IMR-90 (cell line): Measurements from ENCODE around the gene TSPAN16. TPM values are rescaled to one million over a fixed set of nuclear protein-coding genes. Genes with fewer than 3 reads are reported as not detected.

ENCODE experiments used
- ATAC-seq: fragments of 200-7000 bp; cut with Tn5 transposase; 2 replicates; pipeline ENCODE4 v1.9.1; 2020; ENCODE audit warnings: low read depth, mild to moderate bottlenecking, moderate library complexity
- BruUV-seq: library from RNA; stranded (reverse); fragments of 400-500 nt; replicated peaks from 2 replicates; lab custom pipeline; 2021; lab: Mats Ljungman, UMichigan
- CTCF ChIA-PET: fragments of 300-600 bp; formaldehyde crosslinking; extraction: SDS; loops from one replicate; lab custom pipeline; 2021; ENCODE audit warnings: antibody characterized with exemption; lab: Yijun Ruan, JAX
- POLR2A ChIA-PET: fragments of 300-600 bp; sonication (Branson Sonifier 250); formaldehyde crosslinking; loops from one replicate; lab custom pipeline; 2022; ENCODE audit warnings: antibody characterized with exemption; ENCODE audit not compliant: unreplicated experiment; lab: Charles Lee
- DNase-seq: peaks from one replicate; pipeline ENCODE4 v3.0.0; 2013
- H2AFZ ChIP-seq: replicated peaks from 2 replicates; pipeline ENCODE3; 2013; ENCODE audit warnings: low read length, mild to moderate bottlenecking; ENCODE audit not compliant: poor library complexity
- H2AK5ac ChIP-seq: 2 replicates; pipeline ENCODE4 v1.6.1; 2013; ENCODE audit warnings: low read depth, low read length, inconsistent platforms
- H2AK9ac ChIP-seq: replicated peaks from 2 replicates; pipeline ENCODE3; 2013; ENCODE audit warnings: mild to moderate bottlenecking, low read depth, low read length, moderate library complexity; ENCODE audit not compliant: poor library complexity
- H2BK120ac ChIP-seq: 2 replicates; pipeline ENCODE4 v1.6.1; 2013; ENCODE audit warnings: low read depth, low read length, inconsistent platforms
- H2BK15ac ChIP-seq: 3 replicates; pipeline ENCODE4 v1.6.1; 2013; ENCODE audit warnings: low read depth, low read length, inconsistent platforms
- H2BK20ac ChIP-seq: 2 replicates; pipeline ENCODE4 v1.6.1; 2013; ENCODE audit warnings: low read depth, mild to moderate bottlenecking, inconsistent platforms, low read length, moderate library complexity
- H2BK5ac ChIP-seq: 2 replicates; pipeline ENCODE4 v1.6.1; 2013; ENCODE audit warnings: mild to moderate bottlenecking, low read depth, low read length, inconsistent platforms; ENCODE audit not compliant: poor library complexity, severe bottlenecking
- H3K14ac ChIP-seq: replicated peaks from 2 replicates; pipeline ENCODE4 v1.6.1; 2013; ENCODE audit warnings: low read depth, low read length, inconsistent platforms
- H3K18ac ChIP-seq: 2 replicates; pipeline ENCODE4 v1.6.1; 2013; ENCODE audit warnings: low read depth, low read length, control low read depth
- H3K23ac ChIP-seq: 2 replicates; pipeline ENCODE4 v1.6.1; 2013; ENCODE audit warnings: low read depth, low read length, inconsistent platforms
- H3K27ac ChIP-seq: 2 replicates; pipeline ENCODE4 v1.5.1; 2013; ENCODE audit warnings: mild to moderate bottlenecking, control low read depth, low read length; ENCODE audit not compliant: insufficient read depth
- H3K27me3 ChIP-seq: 2 replicates; pipeline ENCODE4 v1.6.1; 2013; ENCODE audit warnings: low read length; ENCODE audit not compliant: control insufficient read depth, insufficient read depth
- H3K36me3 ChIP-seq: 2 replicates; pipeline ENCODE4 v1.6.1; 2013; ENCODE audit warnings: low read length, mixed read lengths; ENCODE audit not compliant: control insufficient read depth, insufficient read depth
- H3K4ac ChIP-seq: 2 replicates; pipeline ENCODE4 v1.6.1; 2013; ENCODE audit warnings: low read depth, low read length, inconsistent platforms
- H3K4me1 ChIP-seq: 2 replicates; pipeline ENCODE4 v1.6.1; 2013; ENCODE audit warnings: low read length, mixed read lengths; ENCODE audit not compliant: control insufficient read depth, insufficient read depth
- H3K4me2 ChIP-seq: 2 replicates; pipeline ENCODE4 v1.6.1; 2013; ENCODE audit warnings: low read depth, mild to moderate bottlenecking, control low read depth, low read length, moderate library complexity
- H3K4me3 ChIP-seq: 2 replicates; pipeline ENCODE4 v1.5.1; 2013; ENCODE audit warnings: low read depth, mild to moderate bottlenecking, control low read depth, low read length, moderate library complexity; ENCODE audit not compliant: insufficient read depth
- H3K56ac ChIP-seq: 2 replicates; pipeline ENCODE4 v1.6.1; 2013; ENCODE audit warnings: low read length, inconsistent platforms; ENCODE audit not compliant: insufficient read depth; ENCODE audit errors: extremely low read depth
- H3K79me1 ChIP-seq, 2 experiments: 2 replicates each; pipeline ENCODE4 v1.6.1; 2013; ENCODE audit warnings: low read length in 2 of 2, inconsistent platforms in 1 of 2, low read depth in 1 of 2
- H3K9ac ChIP-seq: 2 replicates; pipeline ENCODE4 v1.6.1; 2013; ENCODE audit warnings: low read depth, low read length, control low read depth
- H3K9me1 ChIP-seq: 2 replicates; pipeline ENCODE4 v1.6.1; 2013; ENCODE audit warnings: low read length, inconsistent platforms; ENCODE audit not compliant: insufficient read depth
- H3K9me3 ChIP-seq: 2 replicates; pipeline ENCODE4 v1.6.1; 2013; ENCODE audit warnings: low read length; ENCODE audit not compliant: control insufficient read depth, insufficient read depth
- H4K20me1 ChIP-seq: 2 replicates; pipeline ENCODE4 v1.6.1; 2013; ENCODE audit warnings: low read length, inconsistent platforms; ENCODE audit not compliant: insufficient read depth
- H4K5ac ChIP-seq: 2 replicates; pipeline ENCODE4 v1.6.1; 2013; ENCODE audit warnings: mild to moderate bottlenecking, low read depth, low read length, control low read depth
- H4K8ac ChIP-seq, 2 experiments: 2 replicates each; pipeline ENCODE4 v1.6.1; 2013; ENCODE audit warnings: low read depth in 2 of 2, low read length in 2 of 2, control low read depth in 1 of 2, inconsistent platforms in 1 of 2
- H4K91ac ChIP-seq: 2 replicates; pipeline ENCODE4 v1.6.1; 2013; ENCODE audit warnings: low read depth, low read length, inconsistent platforms; ENCODE audit not compliant: insufficient read depth
- BHLHE40 ChIP-seq: fragments of 150-350 bp; IDR thresholded peaks from 2 replicates; pipeline ENCODE4 v1.6.1; 2016; ENCODE audit warnings: mild to moderate bottlenecking, low read depth, low read length
- CEBPB ChIP-seq: IDR thresholded peaks from 2 replicates; pipeline ENCODE4 v1.6.1; 2012; ENCODE audit warnings: low read depth, low read length, improper control_type of control experiment
- CHD1 ChIP-seq: IDR thresholded peaks from 2 replicates; pipeline ENCODE4 v1.6.1; 2012; ENCODE audit warnings: low read depth, low read length, improper control_type of control experiment
- CTCF ChIP-seq: conservative IDR thresholded peaks from 2 replicates; pipeline ENCODE4 v1.5.1; 2012; ENCODE audit warnings: mild to moderate bottlenecking, low read depth, low read length, improper control_type of control experiment
- FOS ChIP-seq: fragments of 150-350 bp; IDR thresholded peaks from 2 replicates; pipeline ENCODE4 v1.6.1; 2016; ENCODE audit warnings: low read depth, low read length
- MAFK ChIP-seq: IDR thresholded peaks from 2 replicates; pipeline ENCODE4 v1.6.1; 2012; ENCODE audit warnings: low read depth, low read length, improper control_type of control experiment
- MAZ ChIP-seq: IDR thresholded peaks from 2 replicates; pipeline ENCODE4 v1.6.1; 2012; ENCODE audit warnings: low read depth, mild to moderate bottlenecking, low read length, improper control_type of control experiment, moderate library complexity, borderline replicate concordance
- MXI1 ChIP-seq: IDR thresholded peaks from 2 replicates; pipeline ENCODE4 v1.6.1; 2012; ENCODE audit warnings: low read depth, mild to moderate bottlenecking, low read length, moderate library complexity, borderline replicate concordance
- NFE2L2 ChIP-seq: fragments of 150-350 bp; IDR thresholded peaks from 2 replicates; pipeline ENCODE4 v1.6.1; 2016; ENCODE audit warnings: low read depth, mild to moderate bottlenecking, low read length
- POLR2A ChIP-seq: IDR thresholded peaks from 2 replicates; pipeline ENCODE4 v1.6.1; 2012; ENCODE audit warnings: mild to moderate bottlenecking, low read depth, low read length
- RAD21 ChIP-seq: IDR thresholded peaks from 2 replicates; pipeline ENCODE4 v1.6.1; 2012; ENCODE audit warnings: low read length, improper control_type of control experiment
- RCOR1 ChIP-seq: IDR thresholded peaks from 2 replicates; pipeline ENCODE4 v1.6.1; 2012; ENCODE audit warnings: mild to moderate bottlenecking, low read length, improper control_type of control experiment; ENCODE audit not compliant: insufficient replicate concordance
- SMC3 ChIP-seq: fragments of 150-350 bp; IDR thresholded peaks from 2 replicates; pipeline ENCODE4 v1.6.1; 2016; ENCODE audit warnings: low read depth, mild to moderate bottlenecking, antibody characterized with exemption, low read length, moderate library complexity
- USF2 ChIP-seq: fragments of 150-350 bp; IDR thresholded peaks from 2 replicates; pipeline ENCODE4 v1.6.1; 2017; ENCODE audit warnings: mild to moderate bottlenecking, antibody characterized with exemption, low read length, low read depth
- WGBS, 2 experiments: methylation state at CpG; one replicate each; pipeline versions ENCODE4 v1.1.5 to v1.1.7; 2013; ENCODE audit warnings: missing lambda C conversion rate in 2 of 2; ENCODE audit not compliant: insufficient read length in 1 of 2; ENCODE audit errors: extremely low coverage in 2 of 2; 5-methylcytosine and 5-hydroxymethylcytosine counted together
- dilution Hi-C: fragments of 300-500 bp; cut with HindIII; formaldehyde crosslinking; loops from one replicate; pipeline ENCODE4 v1.14.3; 2018; ENCODE audit warnings: low sequenced_read_pairs; ENCODE audit not compliant: unreplicated experiment
- in situ Hi-C: fragments of 300-500 bp; cut with MboI; formaldehyde crosslinking; loops from 3 replicates; pipeline ENCODE4 v1.14.3; 2019; ENCODE audit warnings: low sequenced_read_pairs, inconsistent platforms, mixed read lengths
- intact Hi-C: fragments of 100-400 bp; cut with micrococcal nuclease; formaldehyde crosslinking; loops from 2 replicates; pipeline ENCODE4 v1.10.0; 2022
- polyA plus RNA-seq, 3 experiments: library from polyadenylated mRNA; depleted of rRNA; stranded (reverse); fragments of >200 nt; gene quantifications; 2 replicates each; pipeline ENCODE4 v1.2.3, GENCODE V29; 2012; ENCODE audit warnings: low replicate concordance in 1 of 3
- total RNA-seq: library from RNA; depleted of rRNA; stranded (reverse); fragments of >200 nt; gene quantifications from 2 replicates; pipeline ENCODE4 v1.2.3, GENCODE V29; 2012

The TSPAN16 gene
- total and polyA plus RNA-seq, 2 of the 4 experiments (the other 2 are of a cell fraction): not detected

GRCh38 chr19:11346104-11346940, 50.4 kb downstream of the TSPAN16 start, which contains the start of the genes CCDC159 and TMEM205:
Gene CCDC159, plus strand, starts transcription at chr19:11346519. Its CDS starts 88 bp downstream, at chr19:11346607.
Gene TMEM205, minus strand, starts transcription at chr19:11346268. Its CDS starts 649 bp downstream, at chr19:11345619.
- H4K5ac ChIP-seq: peak within 1 kb of the TSS; percentile 59
- H3K27me3 ChIP-seq: no peaks in the 10 kb centered on the region
- 0 out of 2 replicates have a peak, but pooled peaks cover 1% of the 10 kb centered on the region for H3K36me3 ChIP-seq
- H4K20me1 ChIP-seq: peaks cover 9% of the 10 kb centered on the region; the same call in 1 of the 2 replicates
- H3K4ac ChIP-seq: peak within 1 kb of the TSS; percentile 94
- in situ Hi-C loops: no loop called here
- peak within 1 kb of the TSS; percentile 89 for H2AK5ac ChIP-seq
- H3K4me3 ChIP-seq: peak within 1 kb of the TSS; percentile 73
- 0% methylated on average over 11 of the region's 50 CpGs; no CpG with 5 or more reads in 1 of the 2 experiments for WGBS, 2 experiments
- peak within 1 kb of the TSS; percentile 93 for H3K14ac ChIP-seq
- H3K23ac ChIP-seq: peak within 1 kb of the TSS; percentile 83; the same call in 1 of the 2 replicates
- peaks cover 5% of the 10 kb centered on the region for H3K9me1 ChIP-seq
- intact Hi-C loops: loop anchor here (1.0 kb wide), 1 partner anchor 89 kb away; the partner anchor contains the start of genes ODAD3 and PRKCSH
- H2BK20ac ChIP-seq: peak within 1 kb of the TSS; percentile 73
- H2BK120ac ChIP-seq: peak within 1 kb of the TSS; percentile 83
- peak within 1 kb of the TSS; percentile 87 for H2AK9ac ChIP-seq
- H4K91ac ChIP-seq: peak within 1 kb of the TSS; percentile 87
- H3K18ac ChIP-seq: peak within 1 kb of the TSS; percentile 40
- H3K9ac ChIP-seq: peak within 1 kb of the TSS; percentile 83
- peaks cover 8% of the 10 kb centered on the region for H3K4me1 ChIP-seq
- TF ChIP-seq BHLHE40: no peak
- TF ChIP-seq NFE2L2: no peak; the same call in 1 of the 2 replicates
- 0 out of 2 replicates have a peak, but pooled peaks have one; percentile 29 for TF ChIP-seq USF2
- peak; percentile 84 for TF ChIP-seq RCOR1
- no peak for TF ChIP-seq CHD1
- peak; percentile 17; the same call in 1 of the 2 replicates for TF ChIP-seq RAD21
- peak; percentile 29; the same call in 1 of the 2 replicates for TF ChIP-seq MAZ
- no peak for TF ChIP-seq MAFK
- 0 out of 2 replicates have a peak, but pooled peaks have one; percentile 22 for TF ChIP-seq CTCF
- peak; percentile 96 for TF ChIP-seq CEBPB
- TF ChIP-seq FOS: peak; percentile 37; the same call in 1 of the 2 replicates
- 0 out of 2 replicates have a peak, but pooled peaks have one; percentile 9 for TF ChIP-seq MXI1
- TF ChIP-seq SMC3: no peak
- TF ChIP-seq POLR2A: peak; percentile 67
- peak within 1 kb of the TSS; percentile 97 for H2AFZ ChIP-seq
- H3K27ac ChIP-seq: peak within 1 kb of the TSS; percentile 80
- peak within 1 kb of the TSS; percentile 68 for H2BK5ac ChIP-seq
- H2BK15ac ChIP-seq: peak within 1 kb of the TSS; percentile 53
- CTCF ChIA-PET: interaction anchor here (0.5 to 1.3 kb wide), 2 partner anchors 37 to 45 kb away, joined by 4 to 5 read pairs; no protein-coding TSS in a partner anchor
- dilution Hi-C loops: no loop called here
- peak within 1 kb of the TSS; percentile 81 for H3K56ac ChIP-seq
- BruUV-seq: no TSS peak
- H4K8ac ChIP-seq: peak within 1 kb of the TSS; percentile 84 to 92
- POLR2A ChIA-PET: interaction anchor here (0.6 kb wide), 1 partner anchor 68 kb away, joined by 6 read pairs; no protein-coding TSS in a partner anchor
- peaks cover 8% of the 10 kb centered on the region; the same call in 1 of the 2 replicates for H3K9me3 ChIP-seq
- peak within 1 kb of the TSS; percentile 79 for H3K4me2 ChIP-seq
- ATAC-seq (peak; percentile 96), DNase-seq (peak; percentile 99)
- peaks cover 10 to 23% of the 10 kb centered on the region in 2 experiments; a peak in 3 of 4 replicates for H3K79me1 ChIP-seq
